ENCODE results near the gene CDC14B.
"Not testable (repeated sequence)": the region's sequence is repeated elsewhere in the genome, so short reads cannot be mapped to it uniquely, and the experiment has no call there.

CDC14B gene

DNA sequence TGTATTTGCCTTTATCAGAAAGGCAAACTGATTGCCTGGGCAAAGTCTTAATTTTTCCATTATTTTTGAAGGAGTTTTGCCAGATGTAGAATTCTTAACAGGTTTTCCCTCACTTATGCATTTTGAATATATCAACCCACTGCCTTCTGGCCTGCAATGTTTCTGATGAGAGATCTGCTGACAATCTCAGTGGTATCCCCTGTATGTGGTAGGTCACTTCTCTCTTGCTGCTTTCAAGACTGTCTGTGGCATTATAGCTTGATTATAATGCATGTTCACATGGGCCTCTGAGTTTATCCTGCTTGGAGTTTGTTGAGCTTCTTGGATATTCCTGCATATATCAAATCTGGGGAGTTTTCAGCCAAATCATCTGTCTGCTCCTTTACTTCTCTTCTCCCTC, 87.5 kb downstream of the CDC14B start:
- no peak for DNase-seq

DNA sequence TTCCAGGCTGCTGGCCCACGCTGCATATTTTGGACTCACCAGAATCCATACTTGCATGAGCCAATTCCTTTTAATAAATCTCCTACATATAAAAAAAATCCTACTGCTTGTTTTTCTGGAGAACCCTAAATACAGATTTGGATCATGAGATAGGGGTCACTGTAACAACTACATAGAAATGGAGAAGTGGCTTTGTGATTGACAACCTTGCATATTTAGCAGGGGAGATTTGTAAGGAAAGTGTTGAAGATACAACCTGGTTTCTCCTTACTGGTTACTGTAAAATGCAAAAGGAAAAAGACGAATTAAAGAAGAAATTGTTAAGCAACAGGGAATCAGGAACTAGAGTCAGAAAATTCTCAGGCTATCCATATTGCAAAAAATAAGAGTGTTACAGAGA, 94.9 kb downstream of the CDC14B start:
- DNase-seq: no peak

DNA sequence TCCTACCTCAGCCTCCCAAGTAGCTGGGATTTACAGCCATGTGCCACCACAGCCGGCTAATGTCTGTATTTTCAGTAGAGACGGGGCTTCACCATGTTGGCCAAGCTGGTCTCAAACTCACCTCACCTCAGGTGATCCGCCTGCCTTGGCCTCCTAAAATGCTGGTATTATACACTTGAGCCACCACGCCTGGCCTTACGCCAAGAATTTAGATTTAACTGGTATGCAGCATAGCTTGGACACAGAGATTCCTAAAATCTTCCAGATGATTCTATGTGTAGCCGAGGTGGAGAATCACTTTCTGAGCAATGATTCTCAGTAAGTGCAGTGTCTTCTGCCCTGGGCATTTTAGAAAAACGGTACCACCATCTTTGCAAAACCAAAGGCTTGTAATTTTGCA, 95.6 kb downstream of the CDC14B start:
- no peak for DNase-seq

DNA sequence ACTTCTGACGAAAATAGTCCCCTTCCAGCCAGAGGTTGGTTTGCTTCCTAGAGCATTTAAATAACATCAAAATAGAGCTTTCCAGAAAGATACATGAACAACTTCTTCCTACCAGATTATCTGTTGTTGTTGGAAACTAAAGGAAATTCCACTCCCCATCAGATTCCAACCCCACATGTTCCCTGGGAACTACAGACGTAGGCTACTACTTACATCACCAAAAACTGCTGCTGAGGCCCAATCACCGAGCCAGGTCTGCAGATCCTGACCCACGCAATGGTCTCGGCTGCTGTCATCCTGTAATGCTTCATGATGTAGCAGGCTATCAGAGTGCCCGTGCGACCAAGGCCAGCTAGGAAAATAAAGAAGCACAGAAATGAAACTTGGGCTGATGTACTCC, 96.3 kb downstream of the CDC14B start:
- DNase-seq: no peak

DNA sequence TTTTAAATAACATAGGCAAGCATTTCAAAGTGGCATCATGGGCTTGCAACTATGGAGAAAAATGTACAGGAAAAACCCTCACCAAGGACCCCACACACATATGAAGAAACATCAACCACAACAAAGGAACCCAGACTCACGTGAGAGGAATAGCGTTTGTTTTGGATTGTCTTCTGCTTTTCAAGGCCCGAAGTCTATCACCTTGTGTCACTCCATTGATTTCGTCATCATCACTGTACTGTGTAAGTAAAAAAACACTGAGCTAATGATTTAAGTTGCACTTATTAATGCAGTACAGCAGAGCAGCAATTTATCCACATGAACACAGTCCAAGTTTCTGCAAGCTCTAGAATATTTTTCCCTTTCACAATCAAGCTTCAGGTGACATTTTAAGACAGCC, 97.3 kb downstream of the CDC14B start:
- no peak for DNase-seq

DNA sequence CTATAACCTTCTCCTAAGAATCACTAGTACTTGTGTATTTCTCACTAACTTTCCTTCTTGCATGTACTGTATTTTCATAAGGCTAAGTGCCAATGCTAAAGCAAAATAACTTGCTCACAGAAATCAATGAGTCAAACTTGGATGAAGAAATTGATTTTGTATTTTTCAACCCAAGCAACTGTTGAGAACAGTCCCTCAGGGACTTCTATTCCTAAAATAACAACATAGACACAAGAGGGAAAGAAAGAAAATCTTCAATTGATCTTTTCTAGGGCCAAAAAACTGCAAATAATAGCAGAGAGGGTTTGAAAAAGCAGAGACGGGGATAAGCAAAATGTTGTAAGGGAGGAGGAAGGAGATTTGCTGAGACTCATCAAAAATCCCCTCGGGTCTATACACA, 99.9 kb downstream of the CDC14B start:
- DNase-seq: no peak

DNA sequence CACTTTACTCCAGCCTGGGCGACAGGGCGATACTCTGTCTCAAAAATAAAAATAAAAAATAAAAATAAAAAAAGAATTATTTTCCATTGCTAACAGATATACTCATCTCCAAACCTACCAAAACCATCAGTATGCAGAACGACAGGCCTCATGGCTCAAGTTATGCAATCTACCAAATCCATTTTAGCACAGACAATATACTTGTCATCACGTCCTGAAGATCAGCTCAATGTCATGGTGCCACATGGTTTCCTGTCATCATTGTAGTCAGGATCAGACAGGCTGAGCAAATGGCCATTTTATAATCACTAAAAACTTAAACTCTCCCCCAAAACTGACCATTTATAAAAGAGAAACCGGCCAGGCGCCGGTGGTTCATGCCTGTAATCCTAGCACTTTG, 100.5 kb downstream of the CDC14B start:
- no peak for DNase-seq

DNA sequence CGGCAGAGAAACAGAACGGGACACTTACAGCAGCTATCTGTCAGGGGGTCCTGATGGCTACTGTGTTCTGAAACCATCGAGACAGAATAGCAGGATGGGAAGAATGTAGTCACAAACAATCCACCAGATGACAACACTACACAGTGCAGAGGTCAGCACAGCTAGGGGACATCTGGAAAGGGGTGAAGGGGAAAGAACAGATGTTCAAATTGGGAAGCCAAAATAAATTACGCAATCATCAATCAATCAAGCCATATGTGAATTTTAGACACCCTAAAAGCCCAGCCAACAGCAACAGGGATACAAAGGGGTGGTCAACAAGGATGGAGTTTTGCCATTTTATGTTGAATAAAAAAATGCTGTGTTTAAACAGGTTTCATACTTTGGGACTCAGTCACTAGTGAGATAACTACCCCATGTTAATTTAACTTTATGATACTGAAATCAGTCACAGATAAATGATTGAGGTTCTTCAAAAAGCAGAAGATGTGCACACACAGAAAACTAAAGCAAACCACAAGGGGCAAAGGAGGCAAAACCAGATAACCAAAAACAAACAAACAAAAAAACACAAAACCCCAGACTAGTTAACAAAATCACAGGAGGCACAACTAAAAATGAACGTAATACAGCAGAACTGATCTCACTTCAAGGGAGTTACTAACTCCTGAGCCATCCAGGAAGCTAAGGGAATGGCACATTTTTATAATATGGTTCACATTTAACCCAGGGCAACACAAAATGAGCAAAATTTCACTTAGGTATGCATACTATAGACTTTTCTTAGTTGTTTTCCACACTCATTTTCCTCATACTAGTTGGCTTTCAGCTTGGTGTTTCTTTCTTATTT, 103.8 kb downstream of the CDC14B start:
- DNase-seq: no peak

DNA sequence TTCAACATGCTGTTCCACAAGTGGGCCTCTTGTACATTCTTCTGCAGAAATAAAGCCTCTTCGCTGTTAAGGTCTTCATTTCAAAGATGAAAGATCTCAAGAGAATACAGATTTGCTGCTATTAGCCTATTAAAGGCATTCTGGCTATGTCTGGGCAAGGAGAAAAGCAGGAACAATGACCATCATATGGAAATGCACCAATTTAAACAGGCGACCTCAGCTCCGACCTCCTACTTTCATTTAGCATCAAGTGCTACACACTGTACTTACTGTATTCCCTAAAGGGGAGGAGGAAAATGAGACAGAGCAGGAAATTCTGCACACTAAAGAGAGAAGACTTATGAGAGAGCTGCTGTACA, 104.9 kb downstream of the CDC14B start:
- DNase-seq: no peak

DNA sequence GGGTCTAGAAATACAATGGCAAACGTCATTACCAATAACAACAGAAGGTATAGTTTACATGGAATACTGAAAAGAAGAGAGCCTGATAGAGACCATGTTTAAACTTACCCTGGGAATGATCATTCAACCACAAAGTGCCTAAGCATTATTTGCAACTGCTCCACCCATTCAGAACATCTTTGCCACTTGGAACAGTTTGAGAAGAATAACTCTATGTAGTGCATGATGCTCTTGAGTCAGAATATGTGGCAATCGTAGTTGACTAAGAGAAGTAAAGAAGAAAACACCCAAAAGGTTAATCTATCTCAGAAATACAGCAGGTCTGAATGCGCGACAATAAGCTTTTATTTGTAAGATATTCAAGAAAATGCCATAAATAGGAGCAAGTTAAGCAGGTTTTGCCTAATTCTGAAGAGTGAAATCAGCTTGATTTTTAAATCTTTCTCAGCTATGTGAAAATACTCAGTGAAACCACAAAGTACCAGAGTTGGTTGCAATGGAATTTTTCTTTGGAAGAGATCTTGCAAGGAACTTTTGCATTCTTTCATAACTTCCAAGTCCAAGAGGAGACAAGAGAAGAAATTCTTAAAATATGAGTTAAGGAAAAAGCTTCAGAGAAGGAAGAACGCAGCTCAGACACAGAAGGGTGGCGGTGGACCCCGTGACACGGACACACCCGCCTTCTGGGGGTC, 105.4 kb downstream of the CDC14B start:
- no peak for DNase-seq

DNA sequence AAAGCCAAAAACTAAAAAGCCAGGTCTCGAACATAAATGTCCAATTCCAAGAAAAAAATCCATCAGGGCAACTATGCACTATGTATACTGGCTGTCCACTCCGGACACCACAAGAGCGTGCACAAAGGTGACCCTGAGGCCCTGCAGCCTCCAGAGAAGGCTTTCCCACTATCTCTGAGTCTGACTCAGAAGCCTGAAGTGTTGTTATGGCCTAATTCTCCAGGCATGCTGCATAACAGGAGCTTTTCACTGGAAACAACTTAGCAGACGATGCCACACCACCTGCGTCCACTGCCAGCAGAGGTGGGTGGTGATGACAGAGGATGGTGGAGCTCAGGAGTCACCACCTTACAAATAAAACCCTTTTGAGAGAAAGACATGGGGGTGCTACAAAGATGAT, 106.0 kb downstream of the CDC14B start:
- DNase-seq: no peak

DNA sequence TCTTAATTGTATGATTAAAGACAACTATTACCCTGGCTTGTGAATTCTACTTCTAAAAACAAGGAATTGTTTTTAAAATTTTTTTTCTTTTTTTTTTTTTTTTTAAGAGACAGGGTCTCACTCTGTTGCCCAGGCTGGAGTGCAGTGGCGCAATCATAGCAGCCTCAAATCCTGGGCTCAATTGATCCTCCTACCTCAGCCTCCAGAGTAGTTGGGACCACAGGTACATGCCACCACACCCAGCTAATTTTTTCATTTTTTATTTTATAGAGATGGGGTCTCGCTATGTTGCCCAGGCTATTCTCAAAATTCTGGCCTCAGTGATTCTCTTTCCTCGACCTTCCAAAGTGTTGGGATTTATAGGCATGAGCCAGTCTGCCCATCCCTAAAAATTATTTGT, 107.4 kb downstream of the CDC14B start:
- no peak for DNase-seq

DNA sequence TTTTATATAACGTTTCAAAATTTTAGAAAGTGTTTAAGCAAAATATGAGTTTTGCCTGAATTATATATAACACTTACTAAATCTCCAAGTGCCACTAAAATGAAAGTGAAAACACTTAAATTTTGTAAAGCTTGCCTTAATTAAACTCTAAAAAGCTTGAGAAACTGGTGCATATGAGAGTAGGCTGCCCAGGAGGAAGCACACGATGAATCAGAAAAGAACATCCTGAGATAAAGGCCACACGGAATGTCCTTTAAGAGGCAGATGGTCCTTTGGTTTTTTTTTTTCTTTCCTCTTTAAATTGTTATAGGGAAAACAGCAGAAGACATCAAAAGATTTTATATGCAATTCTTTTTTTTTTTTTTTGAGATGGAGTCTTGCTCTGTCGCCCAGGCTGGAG, 109.4 kb downstream of the CDC14B start:
- DNase-seq: no peak

DNA sequence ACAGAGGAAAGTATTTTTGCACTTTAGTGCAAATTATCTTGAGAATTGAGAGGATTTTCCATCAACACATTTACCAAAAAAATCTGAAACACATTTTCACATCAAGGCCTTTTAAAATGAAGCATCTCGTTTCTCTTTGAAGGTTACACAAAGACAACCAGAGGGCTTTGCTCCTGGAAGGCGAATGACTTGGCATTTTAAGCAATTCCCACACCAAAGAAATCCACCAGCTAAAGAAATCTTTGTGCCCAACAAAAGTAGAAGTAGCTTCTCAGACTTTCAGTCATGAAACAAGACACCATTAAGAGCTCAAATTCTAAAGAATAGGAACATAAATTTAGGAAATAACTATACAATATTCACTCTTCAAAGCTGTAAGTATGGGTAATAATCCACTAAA, 109.8 kb downstream of the CDC14B start:
- no peak for DNase-seq

DNA sequence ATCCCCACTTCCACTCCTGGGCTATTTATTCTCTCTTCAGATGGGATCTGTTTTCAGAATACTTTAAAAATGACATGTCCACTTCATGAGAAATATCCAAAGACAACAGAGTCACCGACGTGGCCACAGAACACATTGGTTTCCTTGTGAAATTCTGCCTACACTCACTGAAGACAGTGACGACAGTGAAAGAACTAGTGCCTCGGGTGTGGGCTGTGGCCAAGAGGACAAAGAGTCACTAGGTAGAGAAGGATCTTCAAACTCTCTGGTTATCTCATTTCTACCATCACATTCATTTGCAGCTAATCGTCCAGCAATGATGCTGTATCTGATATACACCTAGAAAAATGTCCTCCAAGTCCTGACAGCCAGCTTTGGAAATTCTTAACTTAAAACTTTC, 110.6 kb downstream of the CDC14B start:
- DNase-seq: no peak

DNA sequence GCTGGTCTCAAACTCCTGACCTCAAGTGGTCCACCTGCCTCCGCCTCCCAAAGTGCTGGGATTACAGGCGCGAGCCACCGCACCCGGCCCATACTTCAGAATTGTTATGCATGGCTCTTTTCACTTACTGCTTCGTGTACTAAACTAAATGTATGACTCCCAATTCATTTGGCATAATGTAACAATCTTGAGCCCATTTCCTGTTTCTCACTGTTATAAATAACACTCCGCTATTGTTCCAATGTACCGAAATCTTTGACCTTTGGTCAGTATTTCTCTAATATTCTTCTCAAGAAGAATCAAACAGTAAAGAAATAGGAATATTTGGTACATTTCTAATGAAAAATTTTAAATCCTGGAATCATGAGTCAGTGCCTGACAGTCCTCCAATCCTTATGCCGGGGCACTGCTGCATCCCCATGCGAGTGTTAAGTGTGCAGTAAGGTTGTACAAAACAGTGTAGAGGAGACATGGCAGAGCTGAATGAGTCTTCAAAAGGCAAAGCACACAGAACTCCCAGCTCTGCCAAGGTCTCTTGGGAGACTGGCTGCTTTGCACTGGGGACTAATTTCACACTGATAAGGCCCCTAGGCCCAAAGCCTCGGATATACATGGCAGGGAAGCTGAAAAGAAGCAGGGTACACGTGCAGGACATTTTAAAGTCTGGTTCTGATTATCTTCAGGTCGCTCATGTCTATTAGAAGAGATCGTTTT, 111.3 kb downstream of the CDC14B start:
- no peak for DNase-seq

DNA sequence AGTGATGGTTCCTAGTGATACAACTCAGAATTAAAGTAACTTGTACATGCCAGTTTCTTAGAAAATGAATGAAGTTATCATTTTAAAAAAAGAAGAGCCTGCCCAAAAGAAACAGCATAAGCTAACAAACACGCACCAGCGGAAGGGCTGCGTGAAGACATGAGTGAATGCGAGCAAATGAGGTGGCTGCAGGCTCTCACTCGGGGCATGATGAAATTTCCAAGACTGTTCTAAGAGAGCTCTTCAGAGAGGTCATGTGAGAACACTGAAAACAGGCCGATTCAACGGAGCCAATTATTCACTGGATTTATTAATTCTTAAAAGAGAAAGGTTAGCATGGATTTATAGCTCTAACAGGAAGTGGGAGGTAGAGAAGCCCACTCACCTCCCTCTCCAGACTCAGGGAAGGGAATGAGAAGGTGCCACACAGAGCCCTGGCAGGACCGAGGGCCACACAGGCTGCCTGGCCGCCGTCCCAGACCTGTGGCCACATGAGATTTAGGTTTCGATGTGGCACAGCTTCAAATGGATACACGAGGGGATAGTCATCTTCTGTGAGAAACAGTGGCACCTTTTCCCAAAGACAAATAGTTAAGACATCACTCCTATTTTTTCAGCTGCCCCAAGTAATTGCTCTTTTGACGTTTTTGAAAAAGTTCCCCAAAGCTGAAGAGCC, 114.2 kb downstream of the CDC14B start:
- no peak for DNase-seq

DNA sequence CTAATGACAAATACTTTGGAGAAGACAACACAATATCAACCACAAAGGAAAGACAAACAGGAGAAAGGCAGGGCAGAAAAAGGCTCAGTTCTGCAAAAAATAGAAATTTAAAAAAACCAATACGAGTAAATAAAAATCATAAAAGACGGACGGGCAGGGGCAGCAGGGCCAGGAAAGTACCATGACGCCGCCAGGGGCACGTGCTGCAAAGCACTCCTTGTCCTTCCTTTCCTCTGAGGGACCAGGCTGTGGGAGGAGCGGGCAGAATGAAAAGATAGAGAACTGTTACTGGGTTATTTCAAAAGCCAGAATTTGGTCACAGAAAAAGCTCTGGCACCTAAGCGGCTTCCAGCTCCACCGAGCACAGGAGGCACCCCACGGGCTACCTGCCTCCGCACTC, 115.7 kb downstream of the CDC14B start:
- no peak for DNase-seq

DNA sequence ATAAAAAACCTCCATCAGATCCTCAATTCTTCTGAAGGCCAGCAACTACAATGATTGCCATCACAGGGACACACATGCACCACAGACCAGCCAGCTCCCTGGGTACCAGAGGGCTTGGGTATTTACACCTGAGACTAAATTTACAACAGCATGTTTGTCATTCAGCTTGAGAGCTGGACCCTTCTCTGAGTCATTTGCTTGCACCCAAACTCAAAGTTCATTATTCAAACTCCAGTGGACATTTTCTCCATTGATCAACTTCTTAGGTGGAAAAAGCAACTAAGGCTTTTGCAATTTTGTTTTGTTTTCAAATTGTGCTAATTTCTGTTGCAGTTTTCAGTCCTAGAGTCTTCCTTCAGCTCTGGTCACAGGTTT, 116.3 kb downstream of the CDC14B start:
- not testable (repeated sequence) for DNase-seq

DNA sequence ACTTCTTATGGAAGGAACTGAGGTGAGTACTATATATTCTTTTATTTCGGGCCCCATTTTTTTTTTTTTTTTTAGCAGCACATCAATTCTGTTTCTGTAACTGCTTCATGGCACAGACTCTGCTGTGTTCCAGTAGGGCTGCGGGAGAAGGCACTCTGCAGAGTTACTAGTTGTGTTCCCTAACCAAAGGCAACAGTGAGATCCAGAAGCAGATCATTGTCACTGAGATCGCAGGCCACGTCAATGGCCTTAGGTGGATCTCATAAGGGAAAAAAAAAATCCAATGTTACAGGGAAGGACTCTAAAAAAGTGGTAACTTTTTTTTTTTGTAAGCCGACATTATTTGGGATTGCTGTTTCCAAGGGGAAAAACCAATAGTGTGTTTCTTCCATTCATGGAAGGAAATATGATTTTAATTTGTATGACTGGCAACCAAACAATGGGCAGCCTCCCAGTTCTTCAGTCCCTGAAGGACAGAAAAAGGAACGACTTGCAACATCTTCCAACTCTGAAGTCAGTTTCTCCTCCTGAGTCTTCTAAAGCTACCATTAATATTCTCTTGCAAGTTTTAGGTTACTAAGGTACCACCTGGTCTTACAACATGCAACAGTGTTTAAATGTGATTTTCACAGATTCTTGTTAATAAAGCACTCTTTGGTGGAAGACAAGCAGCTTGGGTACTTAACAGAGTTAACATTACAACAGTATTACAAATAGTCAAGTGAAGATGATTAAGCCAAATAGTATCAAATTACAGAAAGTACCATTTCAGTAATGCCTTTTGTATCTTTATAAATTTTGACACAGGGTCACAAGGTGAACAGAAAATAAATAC, 116.9 kb downstream of the CDC14B start:
- no peak for DNase-seq

DNA sequence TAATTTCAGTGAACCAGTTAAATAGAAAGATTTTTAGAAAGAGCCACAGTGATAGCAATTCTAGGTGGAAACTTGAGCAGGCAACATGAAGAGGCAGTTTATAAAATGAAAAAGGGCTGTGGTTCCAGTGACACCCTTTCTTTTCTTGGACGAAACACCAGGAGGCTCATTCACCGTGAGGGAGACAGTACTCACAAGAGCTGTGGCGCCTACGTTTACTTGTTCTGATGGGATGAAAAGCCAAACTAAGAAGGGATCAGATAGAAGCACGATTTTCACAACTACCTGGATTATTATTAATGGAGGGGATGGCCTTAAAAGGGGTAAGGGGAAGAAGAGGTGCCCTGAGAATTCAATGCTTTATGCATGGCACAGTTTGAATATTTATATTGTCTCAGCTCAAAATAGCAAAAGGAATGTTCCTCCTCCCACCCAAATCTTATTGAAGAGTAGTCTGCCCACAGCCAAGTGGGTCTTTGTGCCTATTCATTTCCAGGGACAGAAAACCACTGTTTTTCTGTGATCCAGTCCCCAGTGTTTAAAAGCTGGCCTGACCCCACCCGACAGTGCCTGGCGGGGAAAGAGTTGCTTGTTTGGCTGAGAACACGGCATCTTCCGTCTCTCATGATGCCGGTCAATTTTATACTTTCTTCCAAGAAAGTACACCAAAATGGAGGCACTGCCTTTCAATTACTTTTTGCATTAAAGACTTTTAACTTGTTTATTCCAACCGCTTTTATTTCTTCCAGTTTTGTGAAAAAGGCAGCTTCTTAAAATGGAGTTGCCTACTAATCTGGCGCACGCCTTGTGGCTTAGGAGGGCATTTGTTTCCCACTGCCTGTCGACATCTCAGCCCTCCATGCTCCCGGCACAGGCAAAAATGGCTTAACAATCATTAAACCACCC, 117.8 kb downstream of the CDC14B start:
- DNase-seq: no peak

Data from eye (tissue), 1 donor.